HepG2 (cell line): Measurements from ENCODE around the gene MINDY3. TPM values are rescaled to one million over a fixed set of nuclear protein-coding genes. Genes with fewer than 3 reads are reported as not detected.

Experiments
- AKNA ChIP-seq: sonication (generic); formaldehyde crosslinking; IDR thresholded peaks from 2 replicates; pipeline ENCODE4 v1.4.0; 2020; ENCODE audit warnings: missing genetic modification reagents, borderline replicate concordance
- CBFB ChIP-seq: sonication (generic); formaldehyde crosslinking; IDR thresholded peaks from 2 replicates; pipeline ENCODE4 v1.4.0; 2020; ENCODE audit warnings: missing genetic modification reagents
- CERS6 ChIP-seq: sonication (generic); formaldehyde crosslinking; IDR thresholded peaks from 2 replicates; pipeline ENCODE4 v1.5.0; 2020; ENCODE audit warnings: missing genetic modification reagents
- DDIT3 ChIP-seq: sonication (generic); formaldehyde crosslinking; IDR thresholded peaks from 2 replicates; pipeline ENCODE4 v1.4.0; 2020; ENCODE audit warnings: mild to moderate bottlenecking, missing genetic modification reagents
- FOXP1 ChIP-seq, 2 experiments: fragments of 450-650 bp in 1 of 2; IDR thresholded peaks; 2 replicates each; pipeline ENCODE4 v1.6.1; 2017 to 2018; ENCODE audit warnings: antibody characterized with exemption in 1 of 2
- GATAD2A ChIP-seq: IDR thresholded peaks from 2 replicates; pipeline ENCODE4 v1.6.1; 2016
- HNRNPL ChIP-seq: fragments of 200-400 bp; formaldehyde crosslinking; IDR thresholded peaks from 2 replicates; pipeline ENCODE4 v1.6.1; 2017; ENCODE audit warnings: mild to moderate bottlenecking, low read depth, low read length
- KLF15 ChIP-seq: sonication (generic); formaldehyde crosslinking; IDR thresholded peaks from 2 replicates; pipeline ENCODE4 v1.8.1; 2023; ENCODE audit warnings: borderline replicate concordance, mild to moderate bottlenecking, inconsistent platforms, missing genetic modification reagents, mixed read lengths
- NCOR1 ChIP-seq: fragments of 200-600 bp; sonication (generic); IDR thresholded peaks from 2 replicates; pipeline ENCODE4 v1.7.0; 2017; ENCODE audit warnings: antibody characterized with exemption, low read length, borderline replicate concordance
- NR2C2 ChIP-seq: sonication (generic); formaldehyde crosslinking; IDR thresholded peaks from 2 replicates; pipeline ENCODE4 v1.4.0; 2020; ENCODE audit warnings: missing genetic modification reagents, mild to moderate bottlenecking, moderate library complexity, borderline replicate concordance
- TBP ChIP-seq: sonication (generic); formaldehyde crosslinking; IDR thresholded peaks from 2 replicates; pipeline ENCODE4 v1.5.0; 2020; ENCODE audit warnings: missing genetic modification reagents
- ZBTB44 ChIP-seq: sonication (generic); formaldehyde crosslinking; IDR thresholded peaks from 2 replicates; pipeline ENCODE4 v1.4.0; 2020; ENCODE audit warnings: missing genetic modification reagents
- ZNF121 ChIP-seq: sonication (generic); formaldehyde crosslinking; IDR thresholded peaks from 2 replicates; pipeline ENCODE4 v1.5.0; 2020; ENCODE audit warnings: mild to moderate bottlenecking, missing genetic modification reagents
- ZNF18 ChIP-seq: sonication (generic); formaldehyde crosslinking; IDR thresholded peaks from 2 replicates; pipeline ENCODE4 v1.8.0; 2022; ENCODE audit warnings: mild to moderate bottlenecking, missing genetic modification reagents; ENCODE audit not compliant: insufficient replicate concordance
- ZNF460 ChIP-seq: sonication (generic); formaldehyde crosslinking; IDR thresholded peaks from 2 replicates; pipeline ENCODE4 v1.5.1; 2020; ENCODE audit warnings: missing genetic modification reagents, mild to moderate bottlenecking, borderline replicate concordance
- ZNF547 ChIP-seq: sonication (generic); formaldehyde crosslinking; IDR thresholded peaks from 2 replicates; pipeline ENCODE4 v1.5.1; 2020; ENCODE audit warnings: mild to moderate bottlenecking, missing genetic modification reagents
- ZNF549 ChIP-seq: sonication (generic); formaldehyde crosslinking; IDR thresholded peaks from 2 replicates; pipeline ENCODE4 v1.5.0; 2020; ENCODE audit warnings: missing genetic modification reagents
- ZNF570 ChIP-seq: sonication (generic); formaldehyde crosslinking; IDR thresholded peaks from 2 replicates; pipeline ENCODE4 v1.4.0; 2020; ENCODE audit warnings: mild to moderate bottlenecking, missing genetic modification reagents, borderline replicate concordance
- ZNF747 ChIP-seq: sonication (generic); formaldehyde crosslinking; IDR thresholded peaks from 2 replicates; pipeline ENCODE4 v1.8.1; 2023; ENCODE audit warnings: missing genetic modification reagents, mild to moderate bottlenecking, borderline replicate concordance
- ZNF878 ChIP-seq: sonication (generic); formaldehyde crosslinking; IDR thresholded peaks from 2 replicates; pipeline ENCODE4 v1.8.1; 2023; ENCODE audit warnings: mild to moderate bottlenecking, missing genetic modification reagents, moderate library complexity
- polyA plus RNA-seq, 8 experiments: library from polyadenylated mRNA; depleted of rRNA in 3 of 8; stranded (reverse) in 7 of 8; unstranded in 1 of 8; fragments of >200 nt; fragmentation: Illumina TruSeq in 4 of 8; extraction: Trizol in 4 of 8; gene quantifications; 2 replicates each; pipeline versions ENCODE4 v1.2.1 to v1.2.3, GENCODE V29; 2011 to 2016; ENCODE audit warnings: low read depth in 4 of 8, missing spikeins in 1 of 8, mixed read lengths in 1 of 8; ENCODE audit not compliant: insufficient read depth in 1 of 8
- total RNA-seq, 5 experiments: library from RNA; depleted of rRNA; stranded (reverse); fragments of >200 nt; fragmentation: Illumina TruSeq; extraction: Trizol; gene quantifications; 2 replicates each; pipeline ENCODE4 v1.2.3, GENCODE V29; 2016; ENCODE audit warnings: low read depth in 1 of 5

Gene MINDY3
- total and polyA plus RNA-seq, 2 of the 13 experiments (the other 11 are each of a cell fraction or from before 2014, with no cell fraction given) = 6.4 to 17.5 TPM

GRCh38 chr10:15859906-15860691 lies at the start of gene MINDY3 (continued):
- TF ChIP-seq ZNF18 (CRISPR knock-in tag) (peak; percentile 45), ZNF878 (0 out of 2 replicates have a peak, but pooled peaks have one; percentile 5), ZNF549 (CRISPR knock-in tag) (no peak), ZNF747 (CRISPR knock-in tag) (no peak), ZNF460 (CRISPR knock-in tag) (no peak), CERS6 (CRISPR knock-in tag) (no peak), KLF15 (CRISPR knock-in tag) (no peak), NCOR1 (no peak), ZNF547 (CRISPR knock-in tag) (no peak; the same call in 1 of the 2 replicates), FOXP1 (IDR thresholded peaks at IDR 0.05) (no peak), FOXP1 (CRISPR knock-in tag; IDR thresholded peaks at IDR 0.05) (no peak), DDIT3 (no peak), GATAD2A (no peak), ZNF121 (CRISPR knock-in tag) (no peak), HNRNPL (peak; percentile 79; the same call in 1 of the 2 replicates), ZBTB44 (CRISPR knock-in tag) (no peak), CBFB (CRISPR knock-in tag) (no peak), NR2C2 (CRISPR knock-in tag) (peak; percentile 93), ZNF570 (CRISPR knock-in tag) (no peak), AKNA (CRISPR knock-in tag) (no peak), TBP (no peak)
